Measurements from ENCODE around the gene LSP1. TPM values are rescaled to one million over a fixed set of nuclear protein-coding genes. Genes with fewer than 3 reads are reported as not detected.

Gene LSP1
- total RNA-seq, 1 donor from 2014 or later, result not detected

DNA sequence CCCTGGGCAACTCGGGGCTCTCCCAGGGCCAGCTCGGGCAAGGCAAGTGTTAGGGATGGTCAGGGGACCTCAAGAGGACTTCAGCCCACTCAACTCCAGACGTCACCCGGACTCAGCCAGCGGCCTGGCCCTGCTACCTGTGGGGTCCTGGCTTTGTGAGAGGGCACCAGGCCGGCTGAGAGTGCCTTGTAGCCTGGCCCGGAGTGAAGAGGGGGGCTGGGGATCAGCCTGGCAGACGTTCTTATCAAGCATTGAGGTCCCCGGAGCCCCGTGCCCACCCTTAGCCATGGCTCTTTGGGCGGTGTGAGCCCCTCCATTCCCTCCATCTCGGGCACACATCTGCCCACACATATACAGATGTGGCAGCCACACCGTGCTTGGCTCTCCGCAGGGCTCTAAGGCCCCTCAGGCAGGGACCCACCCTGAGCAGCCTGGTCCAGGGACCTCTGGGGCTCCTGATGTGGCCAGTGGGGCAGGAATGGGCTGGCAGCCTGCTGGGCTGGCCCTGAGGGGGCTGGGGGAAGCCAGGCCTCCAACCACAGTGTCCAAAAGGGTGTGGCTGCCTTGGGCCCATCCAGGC is 15.3 kb downstream of the LSP1 start:
- no peak overlapping the region for H3K4me3 ChIP-seq (ENCODE audit: low read depth, low read length)
- DNase-seq (ENCODE audit: low read depth), result no peak
- TF ChIP-seq, protein P1, sequence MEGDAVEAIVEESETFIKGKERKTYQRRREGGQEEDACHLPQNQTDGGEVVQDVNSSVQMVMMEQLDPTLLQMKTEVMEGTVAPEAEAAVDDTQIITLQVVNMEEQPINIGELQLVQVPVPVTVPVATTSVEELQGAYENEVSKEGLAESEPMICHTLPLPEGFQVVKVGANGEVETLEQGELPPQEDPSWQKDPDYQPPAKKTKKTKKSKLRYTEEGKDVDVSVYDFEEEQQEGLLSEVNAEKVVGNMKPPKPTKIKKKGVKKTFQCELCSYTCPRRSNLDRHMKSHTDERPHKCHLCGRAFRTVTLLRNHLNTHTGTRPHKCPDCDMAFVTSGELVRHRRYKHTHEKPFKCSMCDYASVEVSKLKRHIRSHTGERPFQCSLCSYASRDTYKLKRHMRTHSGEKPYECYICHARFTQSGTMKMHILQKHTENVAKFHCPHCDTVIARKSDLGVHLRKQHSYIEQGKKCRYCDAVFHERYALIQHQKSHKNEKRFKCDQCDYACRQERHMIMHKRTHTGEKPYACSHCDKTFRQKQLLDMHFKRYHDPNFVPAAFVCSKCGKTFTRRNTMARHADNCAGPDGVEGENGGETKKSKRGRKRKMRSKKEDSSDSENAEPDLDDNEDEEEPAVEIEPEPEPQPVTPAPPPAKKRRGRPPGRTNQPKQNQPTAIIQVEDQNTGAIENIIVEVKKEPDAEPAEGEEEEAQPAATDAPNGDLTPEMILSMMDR (conservative IDR thresholded peaks at IDR 0.05; ENCODE audit: low read depth, low read length), result no peak

DNA sequence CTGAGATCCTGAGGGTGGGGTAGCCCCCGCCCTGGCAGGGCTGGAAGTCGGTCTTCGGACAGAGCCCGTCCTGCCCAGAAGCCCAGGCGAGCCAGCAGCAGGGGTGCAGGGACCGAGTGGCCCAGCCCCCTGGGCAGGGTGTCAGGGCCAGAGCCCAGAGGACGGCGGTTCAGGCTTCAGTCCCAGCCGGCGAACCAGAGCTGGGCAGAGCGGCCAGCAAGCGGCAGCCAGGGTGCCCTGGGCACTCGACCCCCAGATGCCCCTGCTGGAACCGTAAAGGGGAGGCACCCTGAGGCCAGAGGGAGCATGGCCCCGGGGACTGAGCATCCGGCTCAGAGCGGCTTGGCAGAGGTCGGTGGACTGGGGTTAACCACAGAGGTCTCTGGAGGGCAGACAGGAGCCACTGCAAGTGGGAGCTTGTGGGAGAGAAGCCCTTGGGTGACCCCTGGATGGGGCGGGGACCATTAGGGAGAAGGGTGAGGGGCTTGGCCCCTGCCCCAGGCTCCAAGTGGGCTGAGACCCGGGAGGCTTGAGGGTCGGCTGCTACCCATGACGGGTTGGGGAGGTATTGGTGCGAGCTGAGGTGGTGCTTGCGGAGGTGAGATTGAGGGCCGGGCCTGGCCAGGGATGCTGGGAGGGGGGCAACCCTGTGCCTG is 15.9 kb downstream of the LSP1 start:
- no peak overlapping the region for H3K4me3 ChIP-seq (ENCODE audit: low read depth, low read length)
- TF ChIP-seq, protein P1 (conservative IDR thresholded peaks at IDR 0.05; ENCODE audit: low read depth, low read length), result no peak
- no peak for DNase-seq (ENCODE audit: low read depth)

- no peak overlapping the region for H3K4me3 ChIP-seq (ENCODE audit: low read depth, low read length)
- TF ChIP-seq, protein P1 (conservative IDR thresholded peaks at IDR 0.05; ENCODE audit: low read depth, low read length), result no peak
- no peak for DNase-seq (ENCODE audit: low read depth)
These were observed 16.8 kb downstream of the LSP1 start for GRCh38 chr11:1869427-1870325.

- TF ChIP-seq, protein P1 (conservative IDR thresholded peaks at IDR 0.05; ENCODE audit: low read depth, low read length), result no peak
- no peak overlapping the region for H3K4me3 ChIP-seq (ENCODE audit: low read depth, low read length)
- DNase-seq (ENCODE audit: low read depth), result no peak
These were observed 17.4 kb downstream of the LSP1 start for GRCh38 chr11:1870326-1870696.

DNA sequence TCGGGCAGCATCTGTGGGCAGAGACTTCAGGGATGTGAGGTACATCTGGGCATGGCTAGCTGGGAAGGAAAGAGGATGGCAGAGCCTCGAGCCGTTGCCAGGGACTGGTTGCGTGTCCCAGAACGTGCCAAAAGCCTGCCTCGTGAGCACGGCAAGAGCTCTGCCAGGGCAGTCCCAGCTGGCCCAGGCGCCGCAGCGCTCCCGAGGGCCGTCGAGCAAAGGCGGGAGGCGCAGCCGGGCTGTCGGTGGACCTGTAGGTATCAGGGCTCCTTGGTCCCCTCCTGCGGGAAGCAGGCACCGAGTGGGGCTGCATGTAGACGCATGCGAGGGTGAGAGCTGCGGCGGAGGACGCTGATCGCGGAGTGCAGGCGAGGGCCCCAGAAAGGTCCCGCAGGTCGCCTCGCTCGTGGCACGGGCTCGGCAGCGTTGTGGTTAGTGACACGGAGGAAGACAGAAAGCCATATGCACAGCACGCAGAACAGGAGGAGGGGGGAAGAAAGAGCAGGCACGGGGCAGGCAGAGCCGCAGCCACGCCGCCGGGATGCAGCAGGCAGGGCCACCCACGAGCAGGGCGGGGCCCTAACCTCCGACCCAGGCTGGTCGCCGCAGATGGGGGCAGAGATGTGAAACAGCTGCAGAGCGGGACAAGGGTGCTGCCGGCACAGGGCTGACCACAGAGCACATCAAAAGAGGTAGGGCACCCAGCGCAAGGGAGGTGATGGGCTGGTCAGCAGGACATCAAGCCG is 18.0 kb downstream of the LSP1 start:
- DNase-seq (ENCODE audit: low read depth), result no peak
- no peak overlapping the region for H3K4me3 ChIP-seq (ENCODE audit: low read depth, low read length)
- TF ChIP-seq, protein P1 (conservative IDR thresholded peaks at IDR 0.05; ENCODE audit: low read depth, low read length), result no peak

- TF ChIP-seq, protein P1 (conservative IDR thresholded peaks at IDR 0.05; ENCODE audit: low read depth, low read length), result no peak
- no peak overlapping the region for H3K4me3 ChIP-seq (ENCODE audit: low read depth, low read length)
- DNase-seq (ENCODE audit: low read depth), result no peak
These were observed 18.6 kb downstream of the LSP1 start for GRCh38 chr11:1871531-1871930.

All from epithelial cell of proximal tubule (primary cell).